Inflammatory macrophage treated with lipopolysaccharide for 4 hours (primary cell): ENCODE data around the gene VPS13C.

ENCODE experiments used
- DNase-seq: peaks from one replicate; pipeline ENCODE4 v3.0.0-alpha.2; 2020

VPS13C gene

DNA sequence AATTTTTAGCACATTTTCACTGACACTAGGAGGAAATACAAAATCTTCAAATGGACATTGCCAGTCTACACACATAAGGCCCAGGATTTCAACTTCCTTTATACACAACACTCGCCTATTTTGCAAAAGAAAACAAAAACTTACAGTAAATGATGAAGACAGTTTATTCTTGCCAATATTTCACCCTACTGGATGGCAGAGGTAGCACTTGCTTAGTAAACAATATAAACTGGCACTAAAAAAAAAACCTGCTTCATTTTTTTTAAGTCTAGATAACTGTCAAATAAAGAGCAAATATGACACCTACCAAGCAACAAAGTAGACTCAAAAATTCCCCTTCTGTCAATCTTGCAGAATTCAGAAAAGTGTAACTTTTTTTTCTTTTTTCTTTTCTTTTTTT is 204.0 kb downstream of the VPS13C start:
- no peak for DNase-seq

DNA sequence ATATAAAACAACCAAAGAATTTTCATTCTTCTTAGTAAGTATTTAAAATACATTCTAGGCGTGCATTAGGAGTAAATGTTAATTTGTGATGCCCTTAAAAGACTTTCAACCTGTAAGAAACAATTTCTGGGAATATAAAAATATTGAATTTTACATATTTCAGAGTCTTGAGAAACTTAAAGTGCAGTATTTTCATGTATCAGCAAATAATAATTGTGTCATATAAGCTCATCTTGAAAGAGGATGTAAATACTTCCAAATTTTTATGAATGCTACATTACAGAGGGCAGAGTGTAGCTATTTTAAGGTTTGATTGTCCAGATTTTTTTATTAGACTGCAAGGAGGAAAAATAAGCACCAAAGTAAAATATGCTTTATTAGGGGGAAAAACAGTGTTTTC is 207.1 kb downstream of the VPS13C start:
- DNase-seq: no peak

DNA sequence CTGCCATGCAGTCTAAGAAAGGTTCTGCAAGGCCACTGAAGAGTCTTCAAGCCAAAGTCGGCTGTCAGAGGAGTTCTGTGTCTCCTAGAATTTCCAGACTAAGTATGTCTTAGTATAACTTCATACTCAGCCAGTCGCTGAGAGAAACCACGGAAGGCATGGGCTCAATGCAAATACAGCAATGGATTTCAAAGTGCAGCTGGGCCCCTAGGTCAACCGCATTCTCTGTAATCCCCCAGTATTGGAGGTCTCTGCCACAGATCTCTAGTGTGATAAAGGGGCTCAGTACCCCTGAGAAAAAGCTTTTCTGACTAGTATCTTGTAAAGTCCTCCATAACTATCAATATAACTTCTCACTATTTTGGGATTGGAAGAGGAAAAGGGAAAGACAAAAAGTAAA is 208.3 kb downstream of the VPS13C start:
- no peak for DNase-seq

DNA sequence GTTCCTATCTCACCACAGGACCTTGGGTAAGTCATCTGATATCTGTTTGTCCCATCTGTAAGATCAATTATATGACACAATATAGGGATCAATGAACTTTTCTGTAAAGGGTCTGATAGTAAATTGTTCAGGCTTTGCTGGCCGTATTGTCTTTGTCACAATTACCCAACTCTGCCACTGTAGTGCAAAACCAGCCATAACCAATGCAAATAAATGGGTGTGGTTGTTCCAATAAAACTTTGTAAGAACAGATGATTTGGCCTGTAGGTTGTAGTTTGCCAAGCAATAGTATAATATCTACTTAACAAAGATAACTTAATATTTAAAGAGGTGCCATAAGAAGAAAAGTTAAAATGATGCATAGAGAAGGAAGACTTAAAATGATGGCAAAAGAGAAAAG is 210.8 kb downstream of the VPS13C start:
- no peak for DNase-seq

DNA sequence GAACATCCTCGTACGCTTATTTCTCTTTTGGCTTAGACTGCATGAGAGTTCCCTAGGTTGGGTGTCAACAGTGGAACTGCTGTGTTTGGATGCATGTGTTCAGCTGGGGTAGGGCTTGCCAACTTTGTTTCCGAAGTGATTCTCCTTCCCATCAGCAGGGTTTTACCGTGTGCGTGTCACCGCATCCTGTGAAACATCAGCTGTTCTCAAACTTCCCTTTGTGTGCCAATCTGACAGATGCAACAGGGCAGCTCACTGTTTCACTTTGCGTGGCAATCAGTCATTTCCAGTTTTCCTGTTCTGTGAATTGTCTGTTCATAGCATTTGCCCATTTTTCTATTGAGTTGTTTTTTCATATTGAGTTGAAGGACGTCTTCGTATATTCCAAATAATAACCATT is 218.8 kb downstream of the VPS13C start:
- peak; percentile 73 for DNase-seq

DNA sequence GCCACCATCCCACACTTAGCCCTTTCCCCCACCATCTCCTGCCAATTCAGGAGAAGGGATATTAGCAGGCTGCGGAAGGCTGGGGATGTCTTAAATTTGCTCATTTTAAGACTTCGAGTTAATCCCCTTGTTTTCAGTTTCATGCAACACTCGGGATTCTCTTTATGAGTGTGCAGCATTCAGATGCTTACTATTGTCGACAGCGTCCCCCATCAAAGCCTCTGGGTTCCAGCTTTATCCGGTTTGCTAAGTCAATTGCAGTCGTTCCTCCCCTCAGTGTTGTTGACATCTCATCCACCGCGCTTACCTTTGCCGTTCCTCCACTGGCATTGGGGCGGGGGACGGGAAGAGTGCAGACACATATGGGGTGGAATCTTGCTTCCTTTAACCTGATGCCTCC is 220.2 kb downstream of the VPS13C start:
- DNase-seq: no peak

DNA sequence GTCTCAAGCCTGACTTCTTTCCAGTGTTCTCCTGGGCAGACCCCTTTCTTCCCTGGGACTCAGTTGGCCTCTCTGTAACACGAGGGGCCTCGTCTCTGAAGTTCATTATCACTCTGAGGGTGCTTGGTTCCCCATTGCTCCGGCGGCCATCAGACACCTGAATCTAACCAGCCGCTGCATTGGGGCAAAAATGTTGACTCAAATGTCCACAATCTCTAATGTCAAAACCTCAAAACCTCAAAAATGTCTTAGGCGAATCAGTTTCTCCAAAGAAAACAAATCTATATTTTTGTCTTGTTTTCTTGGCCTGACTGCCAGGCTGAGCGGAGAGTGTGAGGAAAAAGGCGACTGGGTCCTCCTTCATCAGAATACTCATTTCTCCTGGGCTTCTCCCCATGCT is 220.7 kb downstream of the VPS13C start:
- no peak for DNase-seq

DNA sequence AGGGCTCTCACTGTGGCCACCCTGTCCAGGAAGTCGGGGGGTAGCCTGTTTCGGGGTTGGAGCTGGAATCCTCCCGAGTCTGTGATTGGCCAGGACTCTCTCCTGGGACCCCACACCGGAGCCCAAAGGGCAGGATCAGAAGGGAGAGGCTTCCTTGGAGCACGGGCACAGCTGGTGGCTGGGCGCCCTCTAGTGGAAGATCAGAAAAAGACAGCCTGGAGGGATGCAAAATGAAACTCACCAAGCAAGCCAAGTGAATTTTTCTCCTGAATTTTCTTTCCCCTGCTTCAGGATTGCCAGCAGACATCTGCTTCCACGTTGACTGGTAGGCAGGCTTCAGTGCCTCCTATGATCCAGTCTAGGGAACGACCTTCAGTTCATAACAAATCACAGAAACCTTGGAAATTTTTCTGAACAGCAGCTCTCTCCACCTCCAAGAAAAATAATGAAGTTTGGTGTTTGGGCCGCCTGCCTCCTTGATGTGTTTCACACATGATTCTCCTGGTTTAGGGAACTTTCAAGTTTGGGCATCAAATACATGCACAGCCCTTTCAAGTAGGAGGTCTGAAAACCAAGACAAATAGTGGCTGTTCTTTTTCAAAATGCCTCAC is 224.6 kb downstream of the VPS13C start:
- peak; percentile 34 for DNase-seq

DNA sequence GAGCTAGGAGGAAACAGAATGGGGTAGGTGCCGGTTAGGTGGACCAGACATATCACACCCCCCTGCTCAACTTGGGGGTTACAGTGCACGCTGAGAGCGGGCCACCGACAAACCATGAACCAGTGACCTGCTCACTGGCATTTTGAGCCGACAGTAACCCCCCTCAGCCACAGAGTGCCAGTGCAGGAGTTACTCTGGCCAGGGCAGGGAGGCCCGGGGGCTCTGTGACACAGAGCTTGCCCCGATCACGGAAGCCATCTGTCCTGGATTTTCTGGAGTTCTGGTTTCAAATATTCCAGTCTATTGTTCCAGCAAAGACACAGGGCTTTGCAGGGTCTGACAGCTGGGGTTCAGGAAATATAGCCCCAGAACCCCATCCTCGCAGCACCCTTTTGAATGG is 225.2 kb downstream of the VPS13C start:
- DNase-seq: no peak

DNA sequence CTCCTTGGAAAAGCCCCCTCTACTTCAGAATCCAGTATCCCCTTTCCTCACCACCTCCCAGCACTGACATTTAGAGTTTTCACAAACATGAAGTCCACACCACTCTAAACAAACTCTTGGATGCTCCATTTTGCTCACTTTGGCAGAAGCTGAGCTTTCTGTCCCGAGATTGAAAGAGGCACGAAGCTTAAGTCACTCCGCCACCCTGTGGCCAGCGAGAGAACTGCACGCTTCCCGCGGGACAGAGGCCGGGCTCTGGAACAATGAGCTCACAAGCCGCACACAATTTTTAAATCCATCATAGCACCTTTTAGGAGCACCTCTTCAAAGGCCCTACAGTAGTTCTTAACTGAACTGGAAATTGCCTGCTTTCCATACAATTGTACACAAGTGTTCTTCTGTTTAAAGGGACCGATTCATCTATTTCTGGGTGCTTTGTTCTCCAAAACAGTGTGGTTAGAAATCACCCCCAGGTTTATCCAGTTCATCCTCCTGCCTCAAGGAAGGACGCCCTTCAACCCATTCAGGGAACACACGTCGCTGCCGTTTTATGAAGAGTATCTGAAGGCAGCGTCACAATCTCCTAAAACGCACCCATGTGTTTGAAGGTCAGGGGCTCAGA is 226.1 kb downstream of the VPS13C start:
- peak; percentile 63 for DNase-seq

DNA sequence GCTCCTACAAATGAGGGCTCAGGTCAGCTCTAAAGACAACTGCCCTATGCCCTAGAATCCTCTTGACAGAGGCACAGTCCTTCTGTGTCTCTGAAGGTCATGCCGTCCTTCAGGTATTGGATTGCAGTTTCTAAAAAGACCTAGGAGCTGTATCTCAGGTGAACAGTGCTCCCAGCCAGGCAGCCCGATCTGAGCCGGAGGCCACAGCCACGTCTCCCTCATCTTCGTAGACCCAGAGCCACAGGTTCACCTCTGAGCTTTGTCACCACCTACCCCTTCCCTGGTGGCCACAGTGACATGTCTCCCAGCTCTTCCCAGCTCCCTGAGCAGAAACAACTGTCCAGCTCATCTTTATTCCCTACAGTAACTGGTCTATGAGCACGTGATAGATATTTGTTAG is 228.0 kb downstream of the VPS13C start:
- no peak for DNase-seq

DNA sequence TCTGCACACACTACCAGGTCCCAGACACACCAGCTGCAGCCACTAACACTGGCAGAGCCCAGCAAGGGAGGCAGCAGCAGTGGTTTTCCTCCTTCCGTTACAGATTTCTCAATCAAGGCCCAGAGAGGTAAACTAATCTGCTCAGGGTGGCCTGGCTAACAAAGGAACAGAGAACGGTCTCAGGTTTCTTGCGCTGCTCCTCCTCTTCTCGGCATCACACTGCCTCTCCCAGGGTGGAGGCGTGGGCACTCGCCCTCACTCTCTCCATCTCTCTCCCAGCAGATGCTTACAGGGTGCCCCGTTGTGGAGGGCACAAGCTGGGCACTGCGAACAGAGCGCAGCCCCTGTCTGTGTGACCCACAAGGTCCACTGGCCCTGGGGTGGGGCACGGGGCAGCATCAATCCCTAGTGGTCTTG is 228.7 kb downstream of the VPS13C start:
- DNase-seq: no peak

DNA sequence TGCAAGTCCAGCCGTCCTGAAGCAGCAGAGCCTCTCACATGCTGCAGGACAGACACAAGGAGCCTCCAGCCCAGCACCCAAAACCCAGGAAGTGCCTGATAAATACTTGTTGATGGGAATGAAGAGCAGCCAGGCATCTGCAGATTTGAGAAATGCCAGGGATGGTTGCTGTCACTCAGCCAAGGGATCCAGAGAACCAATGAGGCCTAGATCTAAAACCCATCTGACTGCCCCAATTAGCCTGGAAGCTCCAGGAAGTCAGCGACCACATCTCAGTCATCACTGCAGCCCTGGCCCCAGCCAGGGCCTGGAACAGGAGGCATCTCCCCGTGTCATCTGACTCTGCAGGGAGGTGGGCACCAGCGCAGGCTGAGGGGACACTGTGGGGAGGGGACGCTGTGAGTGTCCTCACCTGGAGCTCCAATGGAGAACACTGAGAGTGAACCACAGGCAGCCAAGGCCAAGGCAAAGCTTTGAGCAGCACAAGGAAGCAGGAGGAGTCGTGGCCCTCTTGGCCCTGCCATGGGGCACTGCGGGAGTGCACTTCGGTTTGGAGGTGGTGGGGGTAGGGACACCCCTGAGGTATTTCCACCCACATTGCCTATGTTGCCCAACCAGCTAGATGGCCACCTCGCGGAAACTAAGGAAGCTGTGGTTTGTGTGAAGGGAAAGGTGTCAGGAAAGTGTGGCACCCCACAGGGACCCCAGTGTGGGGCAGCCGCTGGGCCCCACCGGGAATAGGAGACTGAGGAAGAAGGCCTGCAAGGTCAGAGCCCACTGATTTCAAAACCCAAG is 229.5 kb downstream of the VPS13C start:
- DNase-seq: no peak

DNA sequence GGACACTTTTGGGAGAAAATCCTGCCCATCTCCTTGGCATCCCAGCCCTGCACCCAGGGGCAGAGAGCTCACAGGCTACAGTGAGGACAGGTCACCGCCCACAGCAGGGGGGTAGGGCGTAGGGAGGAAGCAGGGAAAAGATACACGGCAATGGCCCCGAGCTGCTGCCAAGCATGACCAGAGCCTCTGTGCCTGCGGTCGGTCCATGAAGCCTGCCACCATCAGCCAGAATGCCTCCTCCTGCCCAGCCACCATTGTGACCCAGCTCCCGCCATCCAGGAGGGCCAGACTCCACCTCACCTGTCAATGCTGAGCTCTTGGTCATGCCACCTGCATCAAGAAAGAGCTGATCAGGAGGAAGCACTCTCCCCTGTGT is 230.7 kb downstream of the VPS13C start:
- no peak for DNase-seq

DNA sequence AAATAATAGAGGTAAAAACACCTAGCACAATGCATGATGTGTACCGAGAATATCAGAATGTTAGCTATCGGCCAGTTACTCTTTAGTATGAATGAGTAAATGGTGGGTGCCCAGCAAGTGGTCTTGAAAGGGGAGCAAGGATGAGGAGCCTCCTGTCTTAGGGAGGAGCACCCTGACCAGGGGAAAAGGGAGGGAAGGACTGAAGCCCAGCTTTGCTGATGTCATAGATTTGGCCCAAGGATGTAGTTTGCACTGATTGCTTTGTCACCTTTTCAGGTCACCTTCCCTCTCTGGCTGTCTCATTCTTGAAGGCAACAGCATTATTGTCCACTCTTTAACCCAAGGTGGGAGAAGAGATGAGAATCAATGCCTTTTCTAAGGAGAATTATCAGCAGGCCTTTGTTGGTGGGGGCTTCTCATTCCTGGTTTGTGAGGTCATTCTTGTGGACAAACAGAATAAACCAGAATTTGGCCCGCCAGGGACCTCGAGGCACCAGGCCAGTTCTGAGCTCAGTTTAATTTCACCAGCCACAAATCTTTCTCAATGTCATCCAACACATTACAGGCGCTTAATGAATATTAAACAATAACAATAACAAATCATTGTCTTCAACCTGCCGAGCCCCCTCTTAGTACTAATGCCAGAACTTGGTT is 231.3 kb downstream of the VPS13C start:
- no peak for DNase-seq

DNA sequence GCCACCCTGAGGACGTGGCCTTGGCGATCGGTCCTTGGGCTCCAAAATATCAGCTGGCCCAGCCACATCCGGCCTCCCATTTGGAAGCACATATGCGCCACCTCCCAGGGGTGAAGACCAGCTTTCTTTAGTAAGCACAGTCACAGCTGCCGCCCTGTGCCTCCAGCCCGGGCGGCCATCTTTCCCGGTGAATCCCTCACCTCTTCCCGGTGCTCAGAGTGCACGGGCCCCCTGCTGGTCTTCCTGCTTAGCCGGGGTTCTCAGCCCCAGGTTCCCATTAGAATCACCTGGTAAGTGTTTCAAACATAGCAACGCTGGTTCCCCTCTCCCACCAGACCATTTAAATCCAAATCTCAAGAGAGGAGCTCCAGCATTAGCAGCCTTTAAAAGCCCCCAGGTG is 232.2 kb downstream of the VPS13C start:
- DNase-seq: no peak

DNA sequence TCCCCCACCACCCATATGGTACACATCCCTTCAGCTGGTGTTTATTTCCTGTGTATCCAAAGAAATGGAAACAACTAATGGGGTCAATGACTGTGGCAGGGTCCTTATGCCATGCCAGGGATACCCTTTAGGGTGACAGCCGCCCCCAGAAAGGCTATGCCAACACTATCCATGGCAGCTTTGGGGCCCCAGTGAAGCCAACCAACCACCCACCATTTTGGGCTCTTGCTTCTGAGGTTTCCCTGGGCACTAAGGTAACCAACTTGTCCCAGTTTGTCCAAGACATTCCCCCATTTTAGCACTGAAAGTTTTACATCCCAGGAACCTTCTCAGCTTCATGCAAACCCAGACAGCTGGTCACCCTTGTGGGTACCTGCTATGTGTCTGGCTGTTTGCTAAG is 233.1 kb downstream of the VPS13C start:
- no peak for DNase-seq

DNA sequence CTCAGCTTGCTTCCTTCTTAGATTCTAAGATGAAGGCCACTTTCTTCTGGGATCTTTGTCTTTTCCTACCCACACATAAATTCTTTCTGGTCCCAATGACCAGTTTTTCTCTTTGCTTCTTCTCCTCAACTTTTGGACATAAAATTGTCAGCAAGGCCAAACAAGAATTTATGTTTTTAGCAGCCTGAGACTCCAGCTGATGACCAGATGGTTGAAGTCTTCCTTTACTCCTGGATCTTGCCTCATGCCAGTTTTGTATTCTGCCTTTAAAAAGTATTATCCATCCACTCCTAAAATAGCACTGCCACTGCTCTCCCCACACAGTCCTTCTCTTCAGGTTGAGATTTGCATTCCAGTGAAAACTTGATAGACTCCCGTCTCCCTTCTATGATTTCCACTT is 236.0 kb downstream of the VPS13C start:
- DNase-seq: no peak

DNA sequence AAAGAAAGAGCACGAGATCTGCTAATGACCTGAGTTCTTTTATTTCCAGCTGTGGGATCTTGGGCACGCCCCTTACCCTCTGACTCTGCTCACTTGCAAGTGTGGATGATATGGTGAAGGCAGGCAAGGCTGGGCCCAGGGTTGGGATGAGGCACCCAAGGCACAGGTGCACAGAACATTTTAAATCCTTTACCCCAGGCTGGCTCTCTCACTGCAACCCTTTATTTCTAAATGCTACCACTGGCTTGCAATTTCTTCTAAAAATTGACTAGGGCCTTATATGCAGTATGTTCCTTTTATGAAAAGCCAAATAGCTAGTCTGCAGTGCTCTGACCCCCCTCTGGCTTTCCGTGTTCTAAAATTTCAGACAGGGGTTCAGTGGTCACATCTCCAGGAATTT is 237.7 kb downstream of the VPS13C start:
- DNase-seq: no peak

DNA sequence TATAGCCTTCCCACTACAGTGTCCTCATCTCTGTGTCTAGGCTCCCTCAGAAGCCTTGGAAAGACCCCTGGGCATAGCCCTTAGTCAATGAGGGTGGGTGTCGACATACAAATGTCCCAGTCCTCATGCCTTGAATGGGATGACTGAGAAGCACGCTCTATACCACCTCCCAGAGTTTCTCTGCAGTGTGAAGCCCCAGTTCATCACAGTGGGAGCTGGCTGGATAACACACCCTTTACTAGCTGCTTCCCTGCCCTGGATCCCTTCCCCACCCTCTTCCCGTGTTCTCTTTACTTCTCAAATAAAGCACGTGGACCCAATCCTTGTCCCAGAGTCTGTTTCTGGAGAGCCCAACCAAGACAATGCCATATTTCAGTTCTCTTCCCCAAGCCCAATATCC is 239.3 kb downstream of the VPS13C start:
- no peak for DNase-seq

DNA sequence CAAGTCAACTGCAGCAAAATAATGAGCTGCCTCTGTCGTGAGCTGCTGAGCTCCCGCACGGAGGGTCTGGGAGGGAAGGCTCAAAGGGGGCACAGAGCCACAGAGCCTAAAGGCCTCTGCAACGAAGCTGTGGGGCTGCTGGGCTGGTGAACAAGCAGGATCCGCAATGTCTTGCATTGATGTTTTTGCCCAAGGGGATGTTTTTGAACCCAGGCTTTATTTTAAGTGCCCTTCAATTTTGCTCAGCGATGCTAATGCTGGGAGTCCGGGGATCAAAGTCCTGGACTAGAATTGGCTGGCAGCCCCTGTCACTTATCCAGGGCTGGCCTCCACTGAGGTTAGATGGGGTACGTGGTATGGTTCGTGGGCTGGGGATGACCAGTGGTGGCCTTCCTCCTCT is 240.0 kb downstream of the VPS13C start:
- DNase-seq: no peak

DNA sequence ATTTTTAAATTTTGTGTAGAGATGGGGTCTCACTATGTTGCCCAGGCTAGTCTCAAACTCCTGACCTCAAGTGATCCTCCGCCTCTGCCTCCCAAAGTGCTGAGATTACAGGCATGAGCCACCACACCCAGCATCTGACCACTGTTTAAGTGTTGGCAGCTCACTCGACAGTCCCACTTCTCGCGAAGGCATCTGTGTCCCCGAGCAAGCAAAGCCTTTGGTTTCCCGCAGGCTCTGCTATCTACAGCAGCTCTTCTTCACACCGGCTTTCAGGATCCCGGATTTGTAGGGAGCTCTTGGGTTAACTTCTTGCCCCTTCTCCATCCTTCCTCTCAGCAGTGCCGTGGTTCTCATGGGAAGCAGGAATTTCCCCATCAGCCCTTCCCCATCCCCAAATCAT is 240.9 kb downstream of the VPS13C start:
- no peak for DNase-seq

DNA sequence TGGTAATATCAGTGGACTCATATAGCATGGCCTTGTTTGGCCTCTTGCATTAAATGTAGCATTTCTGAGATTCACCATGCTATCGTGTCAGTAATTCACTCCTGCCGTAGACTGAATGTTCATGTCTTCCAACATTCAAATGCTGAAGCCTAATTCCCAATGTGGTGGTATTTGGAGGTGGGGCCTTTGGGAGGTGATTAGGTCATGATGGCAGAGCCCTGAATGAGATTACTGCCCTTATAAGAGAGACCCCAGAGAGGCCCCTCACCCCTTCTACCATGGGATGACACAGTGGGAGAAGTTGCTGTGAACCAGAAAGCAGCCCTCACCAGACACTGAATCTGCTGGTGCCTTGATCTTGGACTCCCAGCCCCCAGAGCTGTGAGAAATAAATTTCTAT is 241.4 kb downstream of the VPS13C start:
- no peak for DNase-seq

DNA sequence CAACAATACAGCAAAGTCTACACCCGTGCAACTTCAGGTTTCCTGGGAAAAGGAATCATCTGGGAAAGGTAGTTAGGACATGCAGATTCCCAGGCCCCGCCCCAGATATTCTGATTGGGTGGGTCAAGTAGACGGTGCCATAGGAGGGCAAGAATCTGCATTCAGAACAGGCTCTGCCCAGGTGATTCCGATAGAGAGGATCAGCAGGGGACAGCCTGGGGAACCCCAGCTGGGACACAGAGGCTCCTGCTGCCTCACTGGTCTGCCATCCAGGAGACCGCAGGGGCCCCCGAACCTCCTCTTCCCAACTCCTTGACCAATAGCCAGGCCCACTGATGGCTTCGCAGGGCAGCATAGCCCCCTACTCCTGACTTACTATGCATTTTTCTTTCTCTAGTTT is 243.4 kb downstream of the VPS13C start:
- DNase-seq: no peak
